Nephron (organoid): ENCODE results near the gene ZBTB16.

Experiments
- H3K27ac Mint-ChIP-seq, 3 experiments: 2 replicates each; pipeline ENCODE4 v1.8.0; 2020; ENCODE audit warnings: mixed read lengths in 3 of 3, mild to moderate bottlenecking in 2 of 3, moderate library complexity in 1 of 3
- H3K27me3 Mint-ChIP-seq: 2 replicates; pipeline ENCODE4 v1.8.0; 2021; ENCODE audit warnings: low read depth, mild to moderate bottlenecking, moderate library complexity, mixed read lengths
- H3K36me3 Mint-ChIP-seq: 2 replicates; pipeline ENCODE4 v1.8.0; 2020; ENCODE audit warnings: low read depth, mixed read lengths
- H3K4me1 Mint-ChIP-seq: 2 replicates; pipeline ENCODE4 v1.8.0; 2020; ENCODE audit warnings: mixed read lengths
- H3K4me3 Mint-ChIP-seq, 3 experiments: 2 replicates each; pipeline ENCODE4 v1.8.0; 2020; ENCODE audit warnings: mild to moderate bottlenecking in 3 of 3, mixed read lengths in 3 of 3, moderate library complexity in 2 of 3
- H3K9me3 Mint-ChIP-seq: 2 replicates; pipeline ENCODE4 v1.8.0; 2020; ENCODE audit warnings: mixed read lengths
- CTCF ChIP-seq, 3 experiments: fragments of 200-600 bp; sonication (generic); IDR thresholded peaks; one replicate each; pipeline ENCODE4 v1.5.0; 2021; ENCODE audit warnings: antibody characterized with exemption in 3 of 3; ENCODE audit not compliant: unreplicated experiment in 3 of 3

The ZBTB16 gene

GRCh38 chr11:114262681-114263512 is 203.4 kb downstream of the ZBTB16 start:
- H3K27ac Mint-ChIP-seq: no peak overlapping the region
- H3K27me3 Mint-ChIP-seq: peaks cover 24% of the 10 kb centered on the region
- peaks cover 7% of the 10 kb centered on the region for H3K4me1 Mint-ChIP-seq
- no peak overlapping the region for H3K4me3 Mint-ChIP-seq
- no peaks in the 10 kb centered on the region for H3K36me3 Mint-ChIP-seq
- peak; percentile 80 to 92 (median 85) for TF ChIP-seq CTCF (IDR thresholded peaks at IDR 0.05; ENCODE audit: unreplicated experiment in 3 of 3)
- no peaks in the 10 kb centered on the region for H3K9me3 Mint-ChIP-seq

GRCh38 chr11:114263513-114264170 is 204.1 kb downstream of the ZBTB16 start:
- Mint-ChIP-seq H3K9me3 (no peaks in the 10 kb centered on the region), H3K4me3 (no peak overlapping the region), H3K27ac (no peak overlapping the region), H3K4me1 (peaks cover 4% of the 10 kb centered on the region), H3K36me3 (no peaks in the 10 kb centered on the region), H3K27me3 (peaks cover 24% of the 10 kb centered on the region)
- TF ChIP-seq CTCF (IDR thresholded peaks at IDR 0.05; ENCODE audit: unreplicated experiment in 3 of 3): no peak

- Mint-ChIP-seq H3K36me3 (no peaks in the 10 kb centered on the region), H3K4me1 (no peaks in the 10 kb centered on the region), H3K27ac (no peak overlapping the region), H3K9me3 (no peaks in the 10 kb centered on the region), H3K27me3 (peaks cover 19% of the 10 kb centered on the region), H3K4me3 (no peak overlapping the region)
- TF ChIP-seq CTCF (IDR thresholded peaks at IDR 0.05; ENCODE audit: unreplicated experiment in 3 of 3): no peak
Measured at GRCh38 chr11:114264381-114264780, 204.9 kb downstream of the ZBTB16 start.

GRCh38 chr11:114265122-114265878 is 205.8 kb downstream of the ZBTB16 start:
- no peaks in the 10 kb centered on the region for H3K9me3 Mint-ChIP-seq
- peaks cover 17% of the 10 kb centered on the region for H3K27me3 Mint-ChIP-seq
- H3K4me3 Mint-ChIP-seq: no peak overlapping the region
- no peaks in the 10 kb centered on the region for H3K36me3 Mint-ChIP-seq
- H3K4me1 Mint-ChIP-seq: no peaks in the 10 kb centered on the region
- no peak overlapping the region for H3K27ac Mint-ChIP-seq
- no peak for TF ChIP-seq CTCF (IDR thresholded peaks at IDR 0.05; ENCODE audit: unreplicated experiment in 3 of 3)

- Mint-ChIP-seq H3K4me3 (no peak overlapping the region), H3K9me3 (no peaks in the 10 kb centered on the region), H3K27me3 (peaks cover 41% of the 10 kb centered on the region), H3K27ac (no peak overlapping the region), H3K4me1 (no peaks in the 10 kb centered on the region), H3K36me3 (no peaks in the 10 kb centered on the region)
- no peak for TF ChIP-seq CTCF (IDR thresholded peaks at IDR 0.05; ENCODE audit: unreplicated experiment in 3 of 3)
Measured at GRCh38 chr11:114269498-114269897, 210.0 kb downstream of the ZBTB16 start.
